8988T (cell line): ENCODE measurements around the gene CABCOCO1.
"Not testable (repeated sequence)": the region's sequence is repeated elsewhere in the genome, so short reads cannot be mapped to it uniquely, and the experiment has no call there.

ENCODE experiments used
- DNase-seq: peaks from one replicate; pipeline ENCODE4 v3.0.0; 2011

The CABCOCO1 gene

GRCh38 chr10:61719906-61720305, 57.2 kb downstream of the CABCOCO1 start:
- DNase-seq = no peak

GRCh38 chr10:61721431-61721830, 58.7 kb downstream of the CABCOCO1 start:
- DNase-seq = no peak

- not testable (repeated sequence) for DNase-seq
These were observed 62.5 kb downstream of the CABCOCO1 start for GRCh38 chr10:61725221-61725620.

- no peak for DNase-seq
These were observed 66.9 kb downstream of the CABCOCO1 start for GRCh38 chr10:61729596-61729995.

- DNase-seq = no peak
These were observed 67.9 kb downstream of the CABCOCO1 start for GRCh38 chr10:61730671-61731070.

GRCh38 chr10:61731638-61732037, 68.9 kb downstream of the CABCOCO1 start:
- no peak for DNase-seq

GRCh38 chr10:61732629-61733278, 70.0 kb downstream of the CABCOCO1 start:
- DNase-seq = no peak

- DNase-seq = no peak
These were observed 70.7 kb downstream of the CABCOCO1 start for GRCh38 chr10:61733358-61733940.

- no peak for DNase-seq
These were observed 73.2 kb downstream of the CABCOCO1 start for GRCh38 chr10:61735882-61736281.

GRCh38 chr10:61737455-61737854, 74.7 kb downstream of the CABCOCO1 start:
- DNase-seq = not testable (repeated sequence)

- no peak for DNase-seq
These were observed 80.1 kb downstream of the CABCOCO1 start for GRCh38 chr10:61742812-61743211.

GRCh38 chr10:61744469-61744868, 81.7 kb downstream of the CABCOCO1 start:
- no peak for DNase-seq

GRCh38 chr10:61746377-61746776, 83.6 kb downstream of the CABCOCO1 start:
- no peak for DNase-seq

GRCh38 chr10:61747307-61747706, 84.6 kb downstream of the CABCOCO1 start:
- DNase-seq = no peak

GRCh38 chr10:61749291-61749690, 86.6 kb downstream of the CABCOCO1 start:
- DNase-seq = no peak

- no peak for DNase-seq
These were observed 88.3 kb downstream of the CABCOCO1 start for GRCh38 chr10:61750943-61751471.

- DNase-seq = no peak
These were observed 88.9 kb downstream of the CABCOCO1 start for GRCh38 chr10:61751599-61751998.

GRCh38 chr10:61752111-61753011, 89.6 kb downstream of the CABCOCO1 start:
- no peak for DNase-seq

- DNase-seq = no peak
These were observed 90.7 kb downstream of the CABCOCO1 start for GRCh38 chr10:61753453-61753852.

- DNase-seq = no peak
These were observed 92.1 kb downstream of the CABCOCO1 start for GRCh38 chr10:61754587-61755550.

GRCh38 chr10:61757001-61757400, 94.3 kb downstream of the CABCOCO1 start:
- DNase-seq = no peak
